Measurements from ENCODE around the gene CNKSR1.
A peak's percentile ranks its signal among the peaks of the same experiment; 100 is the strongest.

The CNKSR1 gene

GRCh38 chr1:26160527-26161414, 16.5 kb upstream of the CNKSR1 start:
- no peak for DNase-seq

GRCh38 chr1:26161415-26162219, 15.7 kb upstream of the CNKSR1 start:
- DNase-seq = peak; percentile 10 to 38

GRCh38 chr1:26162220-26162709, 15.0 kb upstream of the CNKSR1 start:
- no peak for DNase-seq

- DNase-seq = no peak
Measured at GRCh38 chr1:26163684-26164035, 13.6 kb upstream of the CNKSR1 start.

GRCh38 chr1:26164036-26164860, 13.0 kb upstream of the CNKSR1 start:
- DNase-seq = peak; percentile 22 to 59

GRCh38 chr1:26164861-26165842, 12.1 kb upstream of the CNKSR1 start:
- DNase-seq = no peak

- DNase-seq = no peak
Measured at GRCh38 chr1:26166719-26167281, 10.5 kb upstream of the CNKSR1 start.

- no peak for DNase-seq
Measured at GRCh38 chr1:26168410-26169197, 8.7 kb upstream of the CNKSR1 start, which contains the start of gene C1orf232. Gene C1orf232, minus strand, starts transcription at chr1:26168963. Its CDS starts 464 bp downstream, at chr1:26168499.

GRCh38 chr1:26169198-26169554, 8.1 kb upstream of the CNKSR1 start:
- DNase-seq = no peak

GRCh38 chr1:26169669-26170471, 7.4 kb upstream of the CNKSR1 start, which contains the start of gene ZNF593:
Gene ZNF593, plus strand, starts transcription at chr1:26169908. Its CDS starts 76 bp downstream, at chr1:26169984.
- peak; percentile 89 to 92 for DNase-seq

- no peak for DNase-seq
Measured at GRCh38 chr1:26170472-26170821, 6.8 kb upstream of the CNKSR1 start.

- DNase-seq = no peak
Measured at GRCh38 chr1:26171084-26172072, 5.9 kb upstream of the CNKSR1 start, which contains the start of gene ZNF593OS. Gene ZNF593OS, minus strand, starts transcription at chr1:26171832. Its CDS starts 171 bp downstream, at chr1:26171661.

GRCh38 chr1:26175346-26175745, 1.9 kb upstream of the CNKSR1 start:
- DNase-seq = no peak

- no peak for DNase-seq
Measured at GRCh38 chr1:26180010-26180506, 2.8 kb downstream of the CNKSR1 start.

GRCh38 chr1:26181586-26182382, 4.5 kb downstream of the CNKSR1 start:
- no peak for DNase-seq

GRCh38 chr1:26182383-26182696, 5.0 kb downstream of the CNKSR1 start:
- DNase-seq = no peak

- DNase-seq = no peak
Measured at GRCh38 chr1:26184086-26184485, 6.8 kb downstream of the CNKSR1 start.

All from CD4-positive, alpha-beta T cell treated with Interferon alpha-2 for 1 hour (primary cell).